ENCODE data around the gene KDM4B.

KDM4B gene

GRCh38 chr19:5113633-5114586 lies 145.0 kb downstream of the KDM4B start:
- Histone ChIP-seq H3K36me3 (ENCODE audit: control insufficient read depth in 4 of 4, insufficient read depth in 4 of 4, low read length in 3 of 4) (peaks cover 2 to 41% (median 12%) of the 10 kb centered on the region in 4 experiments), H3K4me3 (ENCODE audit: control insufficient read depth in 1 of 7, extremely low read depth in 1 of 7, insufficient read depth in 4 of 7, low read depth in 2 of 7, low read length in 6 of 7) (no peak overlapping the region), H3K27ac (ENCODE audit: insufficient read depth in 1 of 2, low read depth in 1 of 2, low read length in 2 of 2, poor library complexity in 1 of 2, severe bottlenecking in 2 of 2) (no peak overlapping the region), H3K4me1 (ENCODE audit: control extremely low read depth in 1 of 4, control insufficient read depth in 4 of 4, insufficient read depth in 4 of 4, low read length in 3 of 4) (peaks cover 0 to 4% (median 0%) of the 10 kb centered on the region in 4 experiments), H3K9me3 (ENCODE audit: control extremely low read depth in 1 of 5, control insufficient read depth in 4 of 5, insufficient read depth in 2 of 5, low read depth in 1 of 5, low read length in 4 of 5) (peaks cover 0 to 5% (median 3%) of the 10 kb centered on the region in 5 experiments), H3K27me3 (replicated peaks in 2 of 5; ENCODE audit: control insufficient read depth in 4 of 5, insufficient read depth in 5 of 5, low read length in 4 of 5) (no peaks in the 10 kb centered on the region)
- ChIA-PET POLR2A (interaction anchor here (0.7 kb wide), 1 partner anchor 426 kb away, joined by 5 read pairs; no protein-coding TSS in a partner anchor), CTCF (interaction anchor here (0.6 kb wide), 1 partner anchor 10 kb away, joined by 3 read pairs; no protein-coding TSS in a partner anchor)
- no peak for DNase-seq
- 99% methylated on average over 41 of the region's 43 CpGs for WGBS (ENCODE audit: insufficient coverage)

- 98% methylated on average over 11 of the region's 11 CpGs for WGBS (ENCODE audit: insufficient coverage)
- Histone ChIP-seq H3K27ac (ENCODE audit: insufficient read depth in 1 of 2, low read depth in 1 of 2, low read length in 2 of 2, poor library complexity in 1 of 2, severe bottlenecking in 2 of 2) (no peak overlapping the region), H3K27me3 (replicated peaks in 2 of 5; ENCODE audit: control insufficient read depth in 4 of 5, insufficient read depth in 5 of 5, low read length in 4 of 5) (no peaks in the 10 kb centered on the region), H3K9me3 (ENCODE audit: control extremely low read depth in 1 of 5, control insufficient read depth in 4 of 5, insufficient read depth in 2 of 5, low read depth in 1 of 5, low read length in 4 of 5) (peaks cover 0 to 5% (median 3%) of the 10 kb centered on the region in 5 experiments), H3K4me3 (ENCODE audit: control insufficient read depth in 1 of 7, extremely low read depth in 1 of 7, insufficient read depth in 4 of 7, low read depth in 2 of 7, low read length in 6 of 7) (no peak overlapping the region), H3K36me3 (ENCODE audit: control insufficient read depth in 4 of 4, insufficient read depth in 4 of 4, low read length in 3 of 4) (peaks cover 2 to 40% (median 10%) of the 10 kb centered on the region in 4 experiments), H3K4me1 (ENCODE audit: control extremely low read depth in 1 of 4, control insufficient read depth in 4 of 4, insufficient read depth in 4 of 4, low read length in 3 of 4) (peaks cover 0 to 8% (median 4%) of the 10 kb centered on the region in 4 experiments)
- ChIA-PET CTCF (interaction anchor here (0.6 kb wide), 1 partner anchor 11 kb away, joined by 3 read pairs; no protein-coding TSS in a partner anchor), POLR2A (no interaction called here)
- no peak for DNase-seq
These were observed 145.8 kb downstream of the KDM4B start for GRCh38 chr19:5114727-5115126.

- Histone ChIP-seq H3K27ac (ENCODE audit: insufficient read depth in 1 of 2, low read depth in 1 of 2, low read length in 2 of 2, poor library complexity in 1 of 2, severe bottlenecking in 2 of 2) (no peak overlapping the region), H3K4me1 (ENCODE audit: control extremely low read depth in 1 of 4, control insufficient read depth in 4 of 4, insufficient read depth in 4 of 4, low read length in 3 of 4) (peaks cover 0 to 13% (median 10%) of the 10 kb centered on the region in 4 experiments), H3K9me3 (ENCODE audit: control extremely low read depth in 1 of 5, control insufficient read depth in 4 of 5, insufficient read depth in 2 of 5, low read depth in 1 of 5, low read length in 4 of 5) (peaks cover 0 to 5% (median 3%) of the 10 kb centered on the region in 5 experiments), H3K36me3 (ENCODE audit: control insufficient read depth in 4 of 4, insufficient read depth in 4 of 4, low read length in 3 of 4) (peaks cover 2 to 41% (median 10%) of the 10 kb centered on the region in 4 experiments), H3K27me3 (replicated peaks in 2 of 5; ENCODE audit: control insufficient read depth in 4 of 5, insufficient read depth in 5 of 5, low read length in 4 of 5) (no peaks in the 10 kb centered on the region), H3K4me3 (ENCODE audit: control insufficient read depth in 1 of 7, extremely low read depth in 1 of 7, insufficient read depth in 4 of 7, low read depth in 2 of 7, low read length in 6 of 7) (no peak overlapping the region)
- POLR2A ChIA-PET: no interaction called here
- DNase-seq: no peak
- WGBS (ENCODE audit: insufficient coverage): 99% methylated on average over 7 of the region's 7 CpGs
- CTCF ChIA-PET: no interaction called here
These were observed 146.4 kb downstream of the KDM4B start for GRCh38 chr19:5115351-5115750.

GRCh38 chr19:5115771-5116202 lies 146.9 kb downstream of the KDM4B start:
- Histone ChIP-seq H3K27me3 (replicated peaks in 2 of 5; ENCODE audit: control insufficient read depth in 4 of 5, insufficient read depth in 5 of 5, low read length in 4 of 5) (no peaks in the 10 kb centered on the region), H3K4me3 (ENCODE audit: control insufficient read depth in 1 of 7, extremely low read depth in 1 of 7, insufficient read depth in 4 of 7, low read depth in 2 of 7, low read length in 6 of 7) (no peak overlapping the region), H3K4me1 (ENCODE audit: control extremely low read depth in 1 of 4, control insufficient read depth in 4 of 4, insufficient read depth in 4 of 4, low read length in 3 of 4) (peaks cover 0 to 18% (median 14%) of the 10 kb centered on the region in 4 experiments), H3K9me3 (ENCODE audit: control extremely low read depth in 1 of 5, control insufficient read depth in 4 of 5, insufficient read depth in 2 of 5, low read depth in 1 of 5, low read length in 4 of 5) (peaks cover 0 to 5% (median 3%) of the 10 kb centered on the region in 5 experiments), H3K27ac (ENCODE audit: insufficient read depth in 1 of 2, low read depth in 1 of 2, low read length in 2 of 2, poor library complexity in 1 of 2, severe bottlenecking in 2 of 2) (no peak overlapping the region), H3K36me3 (ENCODE audit: control insufficient read depth in 4 of 4, insufficient read depth in 4 of 4, low read length in 3 of 4) (peaks cover 2 to 41% (median 10%) of the 10 kb centered on the region in 4 experiments)
- CTCF ChIA-PET: interaction anchor here (0.8 kb wide), 1 partner anchor 66 kb away, joined by 3 read pairs; no protein-coding TSS in a partner anchor
- DNase-seq: no peak
- WGBS (ENCODE audit: insufficient coverage): 91% methylated on average over 4 of the region's 6 CpGs
- POLR2A ChIA-PET: interaction anchor here (0.6 kb wide), 1 partner anchor 276 kb away, joined by 3 read pairs; no protein-coding TSS in a partner anchor

- Histone ChIP-seq H3K27me3 (replicated peaks in 2 of 5; ENCODE audit: control insufficient read depth in 4 of 5, insufficient read depth in 5 of 5, low read length in 4 of 5) (no peaks in the 10 kb centered on the region), H3K9me3 (ENCODE audit: control extremely low read depth in 1 of 5, control insufficient read depth in 4 of 5, insufficient read depth in 2 of 5, low read depth in 1 of 5, low read length in 4 of 5) (peaks cover 0 to 5% (median 3%) of the 10 kb centered on the region in 5 experiments), H3K4me1 (ENCODE audit: control extremely low read depth in 1 of 4, control insufficient read depth in 4 of 4, insufficient read depth in 4 of 4, low read length in 3 of 4) (peaks cover 0 to 23% (median 19%) of the 10 kb centered on the region in 4 experiments), H3K36me3 (ENCODE audit: control insufficient read depth in 4 of 4, insufficient read depth in 4 of 4, low read length in 3 of 4) (peaks cover 3 to 40% (median 10%) of the 10 kb centered on the region in 4 experiments), H3K4me3 (ENCODE audit: control insufficient read depth in 1 of 7, extremely low read depth in 1 of 7, insufficient read depth in 4 of 7, low read depth in 2 of 7, low read length in 6 of 7) (no peak overlapping the region), H3K27ac (ENCODE audit: insufficient read depth in 1 of 2, low read depth in 1 of 2, low read length in 2 of 2, poor library complexity in 1 of 2, severe bottlenecking in 2 of 2) (no peak overlapping the region)
- ChIA-PET POLR2A (interaction anchor here (0.6 kb wide), 1 partner anchor 275 kb away, joined by 3 read pairs; no protein-coding TSS in a partner anchor), CTCF (interaction anchor here (0.8 kb wide), 1 partner anchor 66 kb away, joined by 3 read pairs; no protein-coding TSS in a partner anchor)
- WGBS (ENCODE audit: insufficient coverage): 100% methylated on average over 1 of the region's 2 CpGs
- no peak for DNase-seq
These were observed 147.4 kb downstream of the KDM4B start for GRCh38 chr19:5116292-5116691.

GRCh38 chr19:5117421-5117820 lies 148.5 kb downstream of the KDM4B start:
- peaks cover 0 to 34% (median 31%) of the 10 kb centered on the region in 4 experiments for H3K4me1 ChIP-seq (ENCODE audit: control extremely low read depth in 1 of 4, control insufficient read depth in 4 of 4, insufficient read depth in 4 of 4, low read length in 3 of 4)
- H3K36me3 ChIP-seq (ENCODE audit: control insufficient read depth in 4 of 4, insufficient read depth in 4 of 4, low read length in 3 of 4): peaks cover 3 to 31% (median 10%) of the 10 kb centered on the region in 4 experiments
- ChIA-PET CTCF (no interaction called here), POLR2A (no interaction called here)
- no peak overlapping the region for H3K27ac ChIP-seq (ENCODE audit: insufficient read depth in 1 of 2, low read depth in 1 of 2, low read length in 2 of 2, poor library complexity in 1 of 2, severe bottlenecking in 2 of 2)
- H3K4me3 ChIP-seq (ENCODE audit: control insufficient read depth in 1 of 7, extremely low read depth in 1 of 7, insufficient read depth in 4 of 7, low read depth in 2 of 7, low read length in 6 of 7): no peak overlapping the region
- WGBS (ENCODE audit: insufficient coverage): 96% methylated on average over 12 of the region's 12 CpGs
- no peak for DNase-seq
- H3K9me3 ChIP-seq (ENCODE audit: control extremely low read depth in 1 of 5, control insufficient read depth in 4 of 5, insufficient read depth in 2 of 5, low read depth in 1 of 5, low read length in 4 of 5): peaks cover 0 to 5% (median 3%) of the 10 kb centered on the region in 5 experiments
- H3K27me3 ChIP-seq (replicated peaks in 2 of 5; ENCODE audit: control insufficient read depth in 4 of 5, insufficient read depth in 5 of 5, low read length in 4 of 5): no peaks in the 10 kb centered on the region

Data from common myeloid progenitor, CD34-positive (primary cell).